UCSD-AML1 (cell line): Measurements from ENCODE around the gene ZRSR2.
A peak's percentile ranks its signal among the peaks of the same experiment; 100 is the strongest.
"Not testable (repeated sequence)": the region's sequence is repeated elsewhere in the genome, so short reads cannot be mapped to it uniquely, and the experiment has no call there.

Experiments
- DNase-seq: peaks from one replicate; lab custom pipeline; 2025; ENCODE audit not compliant: unreplicated experiment; lab: John Stamatoyannopoulos, UW

Gene ZRSR2

GRCh38 chrX:15790769-15791290 is 546 bp downstream of the ZRSR2 start:
- DNase-seq = no peak

GRCh38 chrX:15797707-15798106 is 7.4 kb downstream of the ZRSR2 start:
- DNase-seq = no peak

GRCh38 chrX:15804563-15804962 is 14.3 kb downstream of the ZRSR2 start:
- DNase-seq = no peak

- DNase-seq = no peak
Observed at GRCh38 chrX:15808254-15808653, 18.0 kb downstream of the ZRSR2 start.

GRCh38 chrX:15812192-15812938 is 22.1 kb downstream of the ZRSR2 start:
- DNase-seq = no peak

- DNase-seq = no peak
Observed at GRCh38 chrX:15813416-15813815, 23.1 kb downstream of the ZRSR2 start.

GRCh38 chrX:15814771-15815365 is 24.6 kb downstream of the ZRSR2 start:
- DNase-seq = no peak

GRCh38 chrX:15815779-15816437 is 25.6 kb downstream of the ZRSR2 start:
- peak; percentile 15 for DNase-seq

GRCh38 chrX:15816438-15816809 is 26.1 kb downstream of the ZRSR2 start:
- DNase-seq = no peak

- peak; percentile 35 for DNase-seq
Observed at GRCh38 chrX:15816886-15817285, 26.6 kb downstream of the ZRSR2 start.

GRCh38 chrX:15820106-15821073 is 30.1 kb downstream of the ZRSR2 start:
- no peak for DNase-seq

- DNase-seq = no peak
Observed at GRCh38 chrX:15822922-15823321, 32.6 kb downstream of the ZRSR2 start.

GRCh38 chrX:15825936-15826335 is 35.7 kb downstream of the ZRSR2 start:
- no peak for DNase-seq

GRCh38 chrX:15829217-15829616 is 38.9 kb downstream of the ZRSR2 start:
- no peak for DNase-seq

- DNase-seq = not testable (repeated sequence)
Observed at GRCh38 chrX:15831347-15831746, 41.1 kb downstream of the ZRSR2 start.

GRCh38 chrX:15834053-15834452 is 43.8 kb downstream of the ZRSR2 start:
- no peak for DNase-seq

GRCh38 chrX:15834827-15835595 is 44.7 kb downstream of the ZRSR2 start:
- no peak for DNase-seq

- DNase-seq = no peak
Observed at GRCh38 chrX:15838017-15838416, 47.7 kb downstream of the ZRSR2 start.

- no peak for DNase-seq
Observed at GRCh38 chrX:15841853-15842516, 51.7 kb downstream of the ZRSR2 start.

GRCh38 chrX:15843960-15844359 is 53.7 kb downstream of the ZRSR2 start:
- DNase-seq = no peak
